NCI-H524 (cell line): ENCODE results near the gene PHLPP2.

Experiments used
- DNase-seq, 2 experiments: peaks; one replicate each; lab custom pipeline; 2025; lab: John Stamatoyannopoulos, UW

The PHLPP2 gene, protein sequence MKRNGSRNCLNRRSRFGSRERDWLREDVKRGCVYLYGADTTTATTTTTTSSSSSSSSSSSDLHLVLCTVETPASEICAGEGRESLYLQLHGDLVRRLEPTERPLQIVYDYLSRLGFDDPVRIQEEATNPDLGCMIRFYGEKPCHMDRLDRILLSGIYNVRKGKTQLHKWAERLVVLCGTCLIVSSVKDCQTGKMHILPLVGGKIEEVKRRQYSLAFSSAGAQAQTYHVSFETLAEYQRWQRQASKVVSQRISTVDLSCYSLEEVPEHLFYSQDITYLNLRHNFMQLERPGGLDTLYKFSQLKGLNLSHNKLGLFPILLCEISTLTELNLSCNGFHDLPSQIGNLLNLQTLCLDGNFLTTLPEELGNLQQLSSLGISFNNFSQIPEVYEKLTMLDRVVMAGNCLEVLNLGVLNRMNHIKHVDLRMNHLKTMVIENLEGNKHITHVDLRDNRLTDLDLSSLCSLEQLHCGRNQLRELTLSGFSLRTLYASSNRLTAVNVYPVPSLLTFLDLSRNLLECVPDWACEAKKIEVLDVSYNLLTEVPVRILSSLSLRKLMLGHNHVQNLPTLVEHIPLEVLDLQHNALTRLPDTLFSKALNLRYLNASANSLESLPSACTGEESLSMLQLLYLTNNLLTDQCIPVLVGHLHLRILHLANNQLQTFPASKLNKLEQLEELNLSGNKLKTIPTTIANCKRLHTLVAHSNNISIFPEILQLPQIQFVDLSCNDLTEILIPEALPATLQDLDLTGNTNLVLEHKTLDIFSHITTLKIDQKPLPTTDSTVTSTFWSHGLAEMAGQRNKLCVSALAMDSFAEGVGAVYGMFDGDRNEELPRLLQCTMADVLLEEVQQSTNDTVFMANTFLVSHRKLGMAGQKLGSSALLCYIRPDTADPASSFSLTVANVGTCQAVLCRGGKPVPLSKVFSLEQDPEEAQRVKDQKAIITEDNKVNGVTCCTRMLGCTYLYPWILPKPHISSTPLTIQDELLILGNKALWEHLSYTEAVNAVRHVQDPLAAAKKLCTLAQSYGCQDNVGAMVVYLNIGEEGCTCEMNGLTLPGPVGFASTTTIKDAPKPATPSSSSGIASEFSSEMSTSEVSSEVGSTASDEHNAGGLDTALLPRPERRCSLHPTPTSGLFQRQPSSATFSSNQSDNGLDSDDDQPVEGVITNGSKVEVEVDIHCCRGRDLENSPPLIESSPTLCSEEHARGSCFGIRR (N-terminal part only)

DNA sequence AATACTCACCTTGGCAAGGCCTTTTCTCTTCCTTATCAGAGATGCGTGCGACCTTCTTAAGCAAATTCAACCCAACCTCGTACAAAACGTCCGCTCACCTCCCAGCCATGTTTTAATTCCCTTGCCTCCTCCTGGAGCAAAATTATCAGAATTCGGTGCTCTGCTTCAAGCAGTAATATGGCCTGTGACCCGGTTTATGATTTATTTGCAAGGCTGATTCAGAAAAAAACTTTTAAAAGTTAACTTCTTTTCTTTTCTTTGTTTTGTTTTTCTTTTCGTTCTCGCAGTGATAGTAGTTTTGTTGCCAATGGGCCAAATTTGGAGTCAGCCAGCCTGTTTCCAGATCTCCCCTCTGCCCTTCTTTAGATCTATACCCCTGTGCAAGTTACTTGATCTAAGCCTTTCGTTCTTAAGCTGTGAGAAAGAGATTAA is at the start of gene PHLPP2:
PHLPP2 (minus strand) TSS at position 382 of the 432 bp plus-strand sequence. CDS start 9,906 bp downstream, outside the sequence.
- no peak for DNase-seq

DNA sequence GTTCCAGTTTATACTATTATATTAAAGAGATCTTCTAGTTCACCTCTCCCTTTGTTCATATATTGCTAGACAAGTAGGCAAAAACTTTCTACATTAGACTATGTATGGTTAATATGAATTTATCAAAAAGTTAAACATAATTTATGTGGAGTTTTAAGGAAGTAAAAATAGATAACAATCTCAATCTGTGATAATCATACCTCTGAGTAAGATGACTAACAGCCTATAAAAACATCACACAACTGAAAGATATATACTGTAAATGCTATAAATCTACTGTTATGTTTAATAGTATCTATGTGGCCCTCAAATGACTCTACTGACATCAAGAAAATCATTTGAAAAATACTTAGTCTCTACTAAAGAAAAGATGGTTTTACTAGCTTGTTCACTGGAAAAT is 47.1 kb upstream of the PHLPP2 start:
- no peak for DNase-seq

DNA sequence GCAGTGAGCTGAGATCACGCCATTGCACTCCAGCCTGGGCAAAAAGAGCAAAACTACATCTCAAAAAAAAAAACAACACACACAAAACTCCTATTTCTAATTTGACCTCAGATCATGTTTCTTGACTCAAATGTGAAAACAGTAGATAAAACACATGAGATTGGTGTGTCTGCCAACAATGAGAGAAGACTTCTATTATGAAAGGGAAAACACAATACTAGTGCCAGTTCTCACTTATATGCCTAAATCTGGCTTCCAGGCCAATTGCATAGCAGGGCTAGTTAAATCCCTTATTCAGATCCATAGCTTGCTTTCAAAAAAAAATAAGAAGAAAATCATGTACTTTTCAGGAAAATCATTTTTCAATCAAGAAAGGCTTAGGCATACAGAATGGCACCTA is 44.7 kb upstream of the PHLPP2 start:
- no peak for DNase-seq

DNA sequence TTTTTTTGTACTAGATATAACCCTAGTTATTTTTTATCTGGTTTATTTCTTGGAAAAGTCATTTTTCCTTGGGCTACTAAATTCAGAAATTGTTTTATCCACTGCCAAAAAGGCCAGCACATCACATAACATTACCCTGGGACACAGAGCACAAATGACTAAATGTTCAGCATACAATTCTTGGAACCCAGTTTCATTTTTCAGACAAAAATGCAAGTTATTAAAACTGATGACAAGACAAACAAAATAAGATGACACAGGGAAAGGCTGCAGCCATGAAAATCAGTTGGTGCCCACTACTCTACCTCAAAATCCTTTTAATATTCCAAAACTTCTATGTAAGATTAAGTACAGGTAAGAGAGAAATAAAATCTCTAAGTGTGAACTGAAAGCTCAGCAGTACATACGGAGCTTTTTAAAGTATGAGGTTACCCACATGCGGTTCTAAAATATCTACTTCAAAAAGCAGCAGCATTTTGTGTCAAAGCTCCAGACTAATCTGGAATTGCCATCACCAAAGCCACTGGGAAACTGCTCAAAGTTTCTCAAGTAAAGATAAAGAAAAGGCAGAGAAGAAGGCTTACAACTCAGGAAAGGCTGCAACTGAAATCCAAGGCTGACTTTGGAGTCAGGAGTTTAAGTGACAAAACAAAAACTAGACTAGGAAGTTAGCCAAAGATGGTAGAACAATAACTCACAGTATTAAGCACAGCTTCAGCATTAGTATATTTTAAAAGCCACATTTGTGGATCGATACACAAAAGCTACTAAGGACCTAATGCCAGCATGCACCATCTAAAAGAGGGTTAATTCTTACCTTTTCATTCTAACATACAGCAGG is 42.8 kb upstream of the PHLPP2 start:
- no peak for DNase-seq

DNA sequence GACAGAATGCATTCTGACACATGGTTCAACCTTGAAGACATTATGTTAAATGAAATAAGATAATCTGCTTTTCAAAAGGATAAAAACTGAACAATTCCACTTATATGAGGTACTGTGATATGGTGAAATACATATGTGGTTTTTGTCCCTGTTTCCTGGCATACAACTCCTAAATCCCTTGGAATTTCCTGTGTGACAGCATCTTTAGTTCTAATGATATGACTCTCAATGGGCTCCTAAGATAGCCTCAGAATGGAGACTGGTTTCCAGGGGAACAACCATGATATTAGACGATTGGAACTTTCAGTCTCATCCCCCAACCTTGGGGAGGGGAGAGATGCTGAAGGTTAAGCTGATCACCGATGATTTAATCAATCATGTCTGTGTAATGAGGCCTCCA is 37.7 kb upstream of the PHLPP2 start:
- no peak for DNase-seq

DNA sequence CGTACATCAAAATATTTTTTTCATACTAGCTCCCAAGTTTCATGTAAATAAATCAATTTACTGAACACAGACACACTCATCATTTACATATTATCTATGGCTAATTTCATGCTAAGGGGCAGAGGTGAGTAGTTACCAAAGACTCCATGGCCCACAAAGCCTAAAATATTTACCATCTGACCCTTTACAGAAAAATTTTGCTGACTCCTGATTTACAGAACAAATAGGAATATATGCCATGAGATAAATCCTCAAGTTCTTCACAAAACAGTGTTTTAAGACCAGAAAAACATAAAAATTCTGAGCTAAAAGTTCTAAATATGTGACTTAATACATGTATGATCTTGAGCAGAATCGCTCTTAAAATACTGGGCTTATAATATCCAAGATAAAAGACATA is 36.6 kb upstream of the PHLPP2 start:
- DNase-seq, result no peak

DNA sequence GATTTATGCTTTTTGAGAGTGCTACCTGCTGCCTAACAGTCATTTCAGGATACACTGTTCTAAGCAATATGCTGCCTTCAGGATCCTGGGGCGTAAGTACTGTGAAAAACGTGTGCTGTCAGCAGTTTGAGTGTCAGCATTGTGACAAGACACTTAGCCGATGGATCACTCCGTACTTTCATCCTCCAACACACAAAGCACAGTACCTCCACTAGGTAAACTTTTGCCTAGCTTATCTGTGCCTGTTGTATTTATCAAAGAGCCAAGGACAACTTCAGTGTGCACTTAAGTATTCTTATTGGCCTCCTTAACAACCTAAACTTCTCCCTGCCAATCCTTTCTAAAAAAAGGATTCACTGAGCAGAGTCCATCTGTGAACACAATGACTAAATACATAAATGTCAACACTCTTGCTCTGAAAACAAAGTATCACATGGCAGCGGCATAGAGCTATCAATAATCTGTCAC is 33.8 kb upstream of the PHLPP2 start:
- peak in 1 of 2 experiments; percentile 13 for DNase-seq

DNA sequence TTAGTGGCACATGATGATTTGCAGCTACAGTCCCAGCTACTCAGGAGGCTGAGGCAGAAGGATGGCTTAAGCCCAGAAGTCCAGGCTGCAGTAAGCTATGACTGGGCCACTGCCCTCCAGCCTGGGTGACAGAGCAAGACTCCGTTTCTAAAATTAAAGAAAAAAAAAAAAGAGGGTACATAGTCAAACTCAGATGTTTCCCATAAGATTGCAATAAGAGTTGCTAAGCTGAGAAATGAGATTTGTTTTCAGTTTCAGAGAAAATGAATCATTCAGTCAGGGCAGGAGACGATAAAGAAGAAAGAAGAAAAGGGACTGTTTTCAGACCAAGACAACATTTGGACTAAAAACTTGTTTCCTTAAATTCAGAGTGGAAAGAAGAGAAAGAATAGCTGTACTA is 30.2 kb upstream of the PHLPP2 start:
- DNase-seq, result no peak

DNA sequence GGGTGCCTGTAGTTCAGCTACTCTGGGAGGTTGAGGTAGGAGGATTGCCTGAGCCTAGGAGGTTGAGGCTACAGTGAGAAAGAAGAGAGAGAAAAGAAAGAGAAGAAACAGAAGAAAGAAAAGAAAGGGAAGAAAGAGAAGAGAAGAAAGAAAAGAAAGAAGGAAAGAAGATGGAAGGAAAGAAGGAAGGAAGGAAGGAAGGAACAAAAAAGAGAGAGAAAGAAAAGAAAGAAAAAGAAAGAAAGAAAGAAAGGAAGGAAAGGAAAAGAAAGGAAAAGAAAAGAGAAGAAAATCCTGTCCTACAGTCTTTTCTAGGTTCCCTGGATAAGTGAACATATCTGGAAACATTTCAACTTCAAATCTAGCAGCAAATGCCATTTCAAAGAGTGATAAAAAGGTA is 29.6 kb upstream of the PHLPP2 start:
- no peak for DNase-seq

DNA sequence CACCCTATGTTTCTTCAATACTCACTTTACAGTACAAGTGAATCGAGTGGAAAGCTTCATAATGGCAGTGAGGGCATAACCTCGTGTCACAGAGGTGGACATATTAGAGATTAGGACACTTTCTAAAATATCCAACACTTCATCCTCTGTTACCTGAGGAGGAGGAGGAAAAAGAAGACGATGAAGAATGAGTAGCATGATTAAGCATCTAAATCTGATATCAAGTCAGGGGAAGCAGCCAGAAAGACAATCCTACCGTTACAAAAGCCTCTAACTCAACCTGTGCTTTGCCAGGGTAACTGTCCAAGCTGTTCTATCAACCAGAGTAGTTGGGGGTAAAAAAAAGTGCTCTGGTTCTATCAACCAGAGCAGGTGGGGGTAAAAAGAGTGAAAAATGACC is 23.7 kb upstream of the PHLPP2 start:
- DNase-seq, result no peak

DNA sequence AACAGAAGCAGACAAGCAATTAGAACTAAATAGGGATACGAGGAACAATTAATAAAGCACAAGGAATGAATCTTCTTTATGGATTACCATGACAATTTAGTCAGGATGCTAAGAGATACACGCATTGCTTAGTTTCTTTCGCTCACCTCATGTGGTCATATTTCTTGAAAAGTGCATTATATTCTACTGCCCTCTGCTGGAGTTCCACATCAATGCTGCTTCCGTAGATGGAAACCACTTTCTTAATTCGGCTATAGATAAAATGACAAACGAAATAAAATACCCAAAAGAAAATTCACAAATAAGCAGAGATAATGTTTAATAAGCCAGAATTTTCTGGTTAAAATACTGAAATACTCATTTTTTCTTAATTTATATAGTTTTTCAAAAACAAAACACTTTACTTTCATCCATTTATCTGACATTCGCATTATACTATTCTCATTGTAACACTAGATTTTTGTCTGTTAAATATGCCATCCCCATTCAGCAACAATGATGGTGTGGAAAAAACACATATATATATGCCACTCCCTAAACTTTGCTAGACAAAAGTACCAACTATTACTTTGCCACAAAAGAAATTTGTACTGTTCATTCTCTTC is 22.0 kb upstream of the PHLPP2 start:
- peak in 1 of 2 experiments; percentile 62 for DNase-seq

DNA sequence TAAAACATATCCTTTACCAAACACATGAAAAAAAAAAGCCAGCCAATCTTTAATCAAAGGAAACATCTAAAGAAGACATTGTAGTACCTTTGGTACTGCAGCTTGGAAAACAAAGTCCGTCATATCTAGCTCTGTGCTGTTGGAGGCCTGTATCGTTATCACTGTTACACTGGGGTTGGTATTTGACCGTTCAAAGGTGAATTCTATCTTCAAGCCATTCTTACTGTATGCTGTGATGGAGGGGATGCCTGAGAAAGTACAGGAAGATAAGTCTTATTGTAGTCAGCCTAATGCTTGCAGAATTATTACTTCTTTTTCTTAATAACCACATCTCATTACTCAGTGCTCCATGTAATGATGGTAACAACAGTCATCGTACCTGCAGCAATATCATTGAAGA is 14.4 kb upstream of the PHLPP2 start:
- DNase-seq, result no peak

DNA sequence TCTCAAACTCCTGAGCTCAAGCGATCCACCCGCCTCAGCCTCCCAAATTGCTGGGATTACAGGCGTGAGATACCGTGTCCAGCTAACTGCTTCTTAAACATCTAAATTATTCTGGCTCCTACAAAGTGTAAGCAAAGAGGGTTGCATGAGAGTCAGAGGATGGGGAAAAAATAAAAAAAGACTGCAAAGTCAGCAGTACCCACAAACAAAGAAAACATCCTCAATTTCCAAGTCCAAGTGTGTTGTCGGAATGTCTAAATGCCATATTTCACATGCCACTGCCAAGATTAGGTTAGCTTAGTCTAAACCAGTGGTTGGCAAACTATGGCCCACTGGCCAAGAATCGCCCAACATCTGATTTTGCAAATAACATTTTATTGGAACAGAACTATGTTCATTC is 13.0 kb upstream of the PHLPP2 start:
- DNase-seq, result no peak

DNA sequence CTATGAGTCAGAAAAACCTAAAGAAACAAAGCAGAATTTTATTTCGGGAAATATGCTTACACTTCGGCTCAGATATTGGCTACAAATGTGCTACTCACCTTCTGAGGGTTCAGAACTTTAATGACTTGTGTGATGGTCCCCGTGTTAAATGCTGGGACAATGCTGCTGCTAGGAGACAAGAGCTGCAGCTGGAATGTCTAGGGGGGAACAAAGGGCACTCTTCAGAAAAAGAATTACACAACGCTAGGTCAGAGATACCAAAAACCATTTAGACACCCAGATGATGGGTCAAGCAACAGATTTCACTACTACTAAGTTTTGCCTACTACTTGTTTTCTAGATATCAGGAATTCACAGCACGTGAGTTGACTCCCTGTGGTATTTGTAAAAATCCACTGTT is 10.0 kb upstream of the PHLPP2 start:
- DNase-seq, result no peak

DNA sequence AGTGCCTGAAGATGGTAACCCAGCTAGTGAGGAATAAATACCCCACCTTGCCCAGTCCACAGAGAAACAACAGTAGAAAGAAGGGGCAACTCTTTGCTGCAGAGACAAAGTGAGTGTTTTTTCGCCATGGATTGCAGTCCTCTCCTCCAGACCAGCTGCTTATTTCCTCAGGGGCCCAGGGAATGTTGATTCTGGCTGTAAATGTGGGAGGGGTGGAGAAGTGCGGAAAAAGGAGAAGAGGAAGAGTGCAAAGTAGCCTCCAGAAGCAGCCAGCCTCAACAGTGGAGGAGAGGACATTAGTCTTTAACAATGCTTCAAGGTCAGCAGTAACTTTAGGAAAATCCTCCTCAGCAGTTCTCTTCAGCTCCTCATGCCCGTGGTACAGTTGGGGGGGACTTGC is 8.1 kb upstream of the PHLPP2 start:
- no peak for DNase-seq

DNA sequence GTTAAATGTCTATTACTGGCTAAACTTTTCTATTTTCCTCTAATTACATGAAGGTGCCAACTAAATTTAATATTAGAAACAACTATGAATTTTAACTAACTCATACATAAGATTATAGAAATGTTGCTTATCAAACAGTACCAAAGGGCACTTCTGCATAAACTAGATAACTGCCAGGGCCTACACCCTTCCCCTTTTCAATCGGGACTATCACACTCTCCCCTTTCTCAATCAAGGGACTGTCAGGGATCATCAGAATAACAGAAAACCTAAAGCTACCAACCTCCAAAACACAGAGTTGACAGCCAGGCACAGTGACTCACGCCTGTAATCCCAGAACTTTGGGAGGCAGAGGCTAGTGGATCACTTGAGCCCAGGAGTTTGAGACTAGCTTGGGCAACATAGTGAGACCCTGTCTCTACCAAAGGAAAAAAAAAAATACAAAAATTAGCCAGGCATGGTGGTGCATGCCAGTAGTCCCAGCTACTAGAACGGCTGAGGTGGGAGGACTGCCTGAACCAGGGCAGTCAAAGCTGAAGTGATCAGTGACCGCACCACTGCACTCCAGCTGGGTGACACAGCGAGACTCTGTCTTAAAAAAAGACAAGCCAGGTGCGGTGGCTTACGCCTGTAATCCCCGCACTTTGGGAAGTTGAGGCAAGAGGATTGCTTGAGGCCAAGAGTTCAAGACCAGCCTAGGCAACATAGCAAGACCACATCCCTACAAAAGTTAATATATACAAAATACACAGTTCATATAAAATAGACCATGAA is 3.2 kb upstream of the PHLPP2 start:
- DNase-seq, result no peak

DNA sequence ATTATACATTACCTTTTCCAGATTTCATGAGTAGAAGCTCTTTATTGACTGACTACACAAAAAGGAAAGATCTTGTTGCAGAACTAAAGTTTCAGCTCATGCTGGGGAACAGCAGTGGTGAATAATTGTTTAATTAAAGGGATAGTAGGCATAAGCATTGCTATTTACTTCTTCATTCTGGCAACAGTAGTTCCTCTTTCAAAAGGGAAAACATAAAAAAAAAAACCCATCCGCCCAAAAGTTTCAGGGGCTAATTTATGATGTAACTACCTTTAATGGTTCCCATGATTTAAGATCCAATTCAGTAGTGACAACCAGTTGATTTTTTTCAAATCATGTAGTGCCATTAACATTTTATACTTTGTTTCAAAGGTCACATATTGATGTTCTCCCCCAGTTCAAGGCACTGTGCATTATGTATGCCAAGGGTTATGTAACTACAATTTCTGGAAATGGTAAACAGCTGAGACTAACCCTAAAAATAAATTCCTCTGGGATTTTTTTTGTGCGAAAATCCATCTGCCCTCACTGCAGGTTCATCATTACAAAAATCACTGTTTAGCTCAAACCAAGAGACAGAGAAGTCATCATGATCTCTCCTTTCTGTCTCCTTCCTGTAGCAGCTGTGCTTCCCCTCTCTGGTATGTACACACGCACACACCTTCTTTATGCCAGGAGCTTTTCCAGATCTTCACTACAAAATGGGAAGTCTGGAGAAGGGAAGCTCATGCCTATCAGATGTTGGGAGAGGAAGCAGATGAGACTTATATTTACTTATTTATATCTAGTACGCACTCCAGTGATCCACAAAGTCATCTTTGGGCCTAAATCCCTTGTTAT is 2.2 kb upstream of the PHLPP2 start:
- no peak for DNase-seq

DNA sequence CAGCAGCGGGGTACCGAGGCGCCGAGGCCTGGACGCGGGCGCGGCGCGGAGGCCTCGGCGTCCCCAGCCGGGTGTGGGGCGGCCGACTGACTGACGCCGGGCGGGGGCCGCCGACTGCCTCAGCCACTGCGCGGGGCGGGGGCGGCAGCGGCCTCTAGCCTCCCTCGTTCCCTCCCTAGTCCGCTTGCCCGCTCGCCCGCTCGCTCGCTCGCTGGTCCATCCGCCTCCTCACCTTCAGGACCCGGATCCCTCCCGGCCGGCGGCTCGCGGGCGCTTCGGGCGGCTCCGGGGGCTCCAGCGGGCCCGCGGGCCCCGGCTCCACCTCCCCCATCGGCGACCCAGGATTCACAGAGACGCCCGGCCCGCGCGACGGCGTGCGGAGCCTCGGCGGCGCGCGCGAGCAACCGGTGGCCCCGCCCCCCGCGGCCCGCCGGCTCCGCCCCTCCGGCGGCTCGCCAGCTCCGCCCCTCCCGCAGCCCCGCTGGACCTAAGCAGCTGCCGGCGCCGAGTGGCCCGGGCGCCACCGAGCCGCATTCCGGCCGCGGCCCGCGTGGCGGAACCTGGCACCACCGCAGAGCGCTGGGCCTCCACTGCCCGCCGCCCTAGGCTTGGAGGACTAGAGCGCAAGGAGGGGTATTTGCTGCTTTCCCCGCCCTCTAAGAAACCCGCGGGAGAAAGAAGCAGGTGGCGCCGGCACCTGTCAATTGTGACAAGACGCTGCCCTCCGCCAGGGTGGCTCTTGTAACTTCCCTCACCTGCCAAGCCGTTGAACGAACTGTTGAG is 773 bp downstream of the PHLPP2 start:
- peak; percentile 78 to 86 for DNase-seq
